Right lobe of liver (tissue), 6 donors: Measurements from ENCODE around the gene DDIT3. TPM values are rescaled to one million over a fixed set of nuclear protein-coding genes. Genes with fewer than 3 reads are reported as not detected.
A peak's percentile ranks its signal among the peaks of the same experiment; 100 is the strongest.

Experiments used
- ATAC-seq, 4 donors: fragments of 200-7000 bp; cut with Tn5 transposase; one replicate each; pipeline ENCODE4 v1.9.1; 2020; ENCODE audit warnings: mild to moderate bottlenecking in 4 of 4, moderate library complexity in 4 of 4
- DNase-seq, 3 donors: peaks; one replicate each; pipeline ENCODE4 v3.0.0-alpha.2; 2020
- H3K27ac ChIP-seq, 3 donors: fragments of 200-600 bp; one replicate each; pipeline ENCODE4 v1.8.0; 2022
- H3K27me3 ChIP-seq, 2 donors: fragments of 200-600 bp; one replicate each; pipeline ENCODE4 v1.8.0; 2022
- H3K36me3 ChIP-seq, 4 donors: fragments of 200-600 bp; sonication (generic) in 1 of 4; one replicate each; pipeline versions ENCODE4 v1.5.1 to v1.8.0; 2017 to 2022; ENCODE audit warnings: control low read depth in 1 of 4
- H3K4me1 ChIP-seq, 4 donors: fragments of 200-600 bp; sonication (generic) in 1 of 4; one replicate each; pipeline versions ENCODE4 v1.5.1 to v1.8.0; 2017 to 2022; ENCODE audit warnings: control low read depth in 1 of 4
- H3K4me3 ChIP-seq, 3 donors: fragments of 200-600 bp; one replicate each; pipeline ENCODE4 v1.8.0; 2022
- H3K9me3 ChIP-seq, 4 donors: fragments of 200-600 bp; sonication (generic) in 1 of 4; one replicate each; pipeline versions ENCODE4 v1.5.1 to v1.8.0; 2017 to 2022; ENCODE audit warnings: control low read depth in 1 of 4
- POLR2A ChIP-seq: fragments of 450-650 bp; IDR thresholded peaks from one replicate; pipeline ENCODE4 v1.6.1; 2017; ENCODE audit warnings: antibody characterized with exemption, mild to moderate bottlenecking
- WGBS: methylation state at CpG from one replicate; pipeline ENCODE4 v1.1.6; 2018; ENCODE audit warnings: low coverage, low lambda C conversion rate; ENCODE audit not compliant: insufficient coverage; ENCODE audit errors: missing lambda C conversion rate; 5-methylcytosine and 5-hydroxymethylcytosine counted together
- intact Hi-C, 2 donors: fragments of 100-400 bp; cut with DNase I; formaldehyde crosslinking; loops; one replicate each; pipeline versions ENCODE4 v1.11.2 to v1.14.1; 2022
- total RNA-seq, 6 experiments: library from RNA; depleted of rRNA in 2 of 6; stranded (reverse); fragments of >200 nt in 2 of 6; fragmentation: NEBNext Ultra II Directional in 3 of 6; extraction: Animal tissue kit (Norgen Biotek cat#: 25700) in 3 of 6; gene quantifications; one replicate each; pipeline versions ENCODE4 v1.1.0 to v1.2.4, GENCODE V29; 2016 to 2023
- TF ChIP-seq, protein P1 (sequence below), 4 donors: fragments of 200-600 bp in 3 of 4; fragments of 450-650 bp in 1 of 4; IDR thresholded peaks; one replicate each; pipeline versions ENCODE4 v1.5.1 to v1.8.0; 2016 to 2022; ENCODE audit warnings: antibody characterized with exemption in 4 of 4, mild to moderate bottlenecking in 2 of 4
- donor health status: DM: no; HTN: yes; CAD: no.
- donor health status: DM: no; HTN: no; CAD: no.
- donor health status: DM: no; HTN: no; CAD: no.
- donor health status: DM: no; HTN: yes; CAD: no.
- donor health status: DM: no; HTN: yes; CAD: no.

DDIT3 gene
- total RNA-seq, 6 experiments from 2014 or later: 11.3 to 26.7 (median 18.7) TPM

GRCh38 chr12:57488402-57489156 lies 31.7 kb downstream of the DDIT3 start:
- DNase-seq (no peak), ATAC-seq (no peak)
- TF ChIP-seq, protein P1, sequence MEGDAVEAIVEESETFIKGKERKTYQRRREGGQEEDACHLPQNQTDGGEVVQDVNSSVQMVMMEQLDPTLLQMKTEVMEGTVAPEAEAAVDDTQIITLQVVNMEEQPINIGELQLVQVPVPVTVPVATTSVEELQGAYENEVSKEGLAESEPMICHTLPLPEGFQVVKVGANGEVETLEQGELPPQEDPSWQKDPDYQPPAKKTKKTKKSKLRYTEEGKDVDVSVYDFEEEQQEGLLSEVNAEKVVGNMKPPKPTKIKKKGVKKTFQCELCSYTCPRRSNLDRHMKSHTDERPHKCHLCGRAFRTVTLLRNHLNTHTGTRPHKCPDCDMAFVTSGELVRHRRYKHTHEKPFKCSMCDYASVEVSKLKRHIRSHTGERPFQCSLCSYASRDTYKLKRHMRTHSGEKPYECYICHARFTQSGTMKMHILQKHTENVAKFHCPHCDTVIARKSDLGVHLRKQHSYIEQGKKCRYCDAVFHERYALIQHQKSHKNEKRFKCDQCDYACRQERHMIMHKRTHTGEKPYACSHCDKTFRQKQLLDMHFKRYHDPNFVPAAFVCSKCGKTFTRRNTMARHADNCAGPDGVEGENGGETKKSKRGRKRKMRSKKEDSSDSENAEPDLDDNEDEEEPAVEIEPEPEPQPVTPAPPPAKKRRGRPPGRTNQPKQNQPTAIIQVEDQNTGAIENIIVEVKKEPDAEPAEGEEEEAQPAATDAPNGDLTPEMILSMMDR (IDR thresholded peaks at IDR 0.05): no peak
- TF ChIP-seq POLR2A: no peak
- Histone ChIP-seq H3K27ac (peak overlapping the region; percentile 11 to 39 (median 36)), H3K36me3 (peaks cover 0 to 27% (median 15%) of the 10 kb centered on the region in 4 donors), H3K9me3 (no peaks in the 10 kb centered on the region), H3K27me3 (no peaks in the 10 kb centered on the region), H3K4me1 (peaks cover 0 to 9% (median 4%) of the 10 kb centered on the region in 4 donors), H3K4me3 (peak overlapping the region; percentile 80 to 94 (median 93))
- intact Hi-C loops: no loop called here
- 18% methylated on average over 11 of the region's 11 CpGs for WGBS

- Histone ChIP-seq H3K9me3 (no peaks in the 10 kb centered on the region), H3K4me1 (peaks cover 0 to 9% (median 4%) of the 10 kb centered on the region in 4 donors), H3K27ac (peak within 1 kb of the TSS; percentile 11 to 39 (median 36)), H3K27me3 (no peaks in the 10 kb centered on the region), H3K4me3 (peak within 1 kb of the TSS; percentile 80 to 94 (median 93)), H3K36me3 (peaks cover 0 to 25% (median 14%) of the 10 kb centered on the region in 4 donors)
- ATAC-seq (peak; percentile 98), DNase-seq (peak; percentile 94 to 97 (median 96))
- peak; percentile 54 for TF ChIP-seq POLR2A
- TF ChIP-seq, protein P1 (IDR thresholded peaks at IDR 0.05): peak in 1 of 4 donors; percentile 27
- intact Hi-C loops: no loop called here
- WGBS: 16% methylated on average over 22 of the region's 47 CpGs
Measured at GRCh38 chr12:57487597-57488401, 32.5 kb downstream of the DDIT3 start, which contains the start of gene MARS1. Gene MARS1 (plus strand): TSS chr12:57488068. CDS start chr12:57488091, 23 bp downstream.

- Histone ChIP-seq H3K27ac (no peak overlapping the region), H3K4me1 (peaks cover 0 to 9% (median 4%) of the 10 kb centered on the region in 4 donors), H3K4me3 (peak overlapping the region in 2 of 3 donors; percentile 93 to 94), H3K9me3 (no peaks in the 10 kb centered on the region), H3K27me3 (no peaks in the 10 kb centered on the region), H3K36me3 (peaks cover 0 to 24% (median 14%) of the 10 kb centered on the region in 4 donors)
- 83% methylated on average over 12 of the region's 27 CpGs for WGBS
- no peak for DNase-seq
- TF ChIP-seq, protein P1 (IDR thresholded peaks at IDR 0.05): no peak
- TF ChIP-seq POLR2A: no peak
- intact Hi-C loops: no loop called here
- no peak for ATAC-seq
Measured at GRCh38 chr12:57487055-57487596, 33.2 kb downstream of the DDIT3 start.

- Histone ChIP-seq H3K27me3 (no peaks in the 10 kb centered on the region), H3K4me1 (peaks cover 0 to 9% (median 4%) of the 10 kb centered on the region in 4 donors), H3K4me3 (no peak overlapping the region), H3K27ac (no peak overlapping the region), H3K36me3 (peaks cover 0 to 10% (median 4%) of the 10 kb centered on the region in 4 donors), H3K9me3 (no peaks in the 10 kb centered on the region)
- DNase-seq (no peak), ATAC-seq (no peak)
- intact Hi-C loops: no loop called here
- TF ChIP-seq, protein P1 (IDR thresholded peaks at IDR 0.05): no peak
- TF ChIP-seq POLR2A: no peak
Measured at GRCh38 chr12:57485695-57486094, 34.6 kb downstream of the DDIT3 start.
